Measurements from ENCODE around the gene SRRT. TPM values are rescaled to one million over a fixed set of nuclear protein-coding genes. Genes with fewer than 3 reads are reported as not detected.

The SRRT gene
- total RNA-seq, 1 donor from 2014 or later: 60.4 TPM

Small RNAs within 50 kb of the gene (microRNA-seq; reads per million reads assigned to microRNA genes)
- not detected for gene MIR6875

Small RNAs within 50 kb of the gene (small RNA-seq; reads per million reads assigned to genes)
- not detected for gene RN7SL549P
- not detected for gene RPS29P15

Other genes starting within 250 kb of the SRRT start
- gene TFR2, start 233.6 kb upstream of the SRRT start, total RNA-seq (ENCODE audit: low replicate concordance): 0.34 and 1.9 TPM in 2 replicates
- not detected in 2 replicates for gene ACTL6B, start 218.7 kb upstream of the SRRT start, total RNA-seq (ENCODE audit: low replicate concordance)
- gene GNB2, start 201.4 kb upstream of the SRRT start, total RNA-seq (ENCODE audit: low replicate concordance): 54.3 and 110 TPM in 2 replicates
- gene GIGYF1, start 180.9 kb upstream of the SRRT start, total RNA-seq (ENCODE audit: low replicate concordance): 24.2 and 64.5 TPM in 2 replicates
- 19.4 and 55.1 TPM in 2 replicates for gene POP7, start 169.0 kb upstream of the SRRT start, total RNA-seq (ENCODE audit: low replicate concordance)
- 0.09 and 0.58 TPM in 2 replicates for gene EPO, start 154.6 kb upstream of the SRRT start, total RNA-seq (ENCODE audit: low replicate concordance)
- gene ZAN, start 141.5 kb upstream of the SRRT start, total RNA-seq (ENCODE audit: low replicate concordance): 0.03 TPM in 1 of 2 replicates, not detected in the other
- gene EPHB4, start 47.6 kb upstream of the SRRT start, total RNA-seq (ENCODE audit: low replicate concordance): 66.5 and 106 TPM in 2 replicates
- gene SLC12A9, start 22.4 kb upstream of the SRRT start, total RNA-seq (ENCODE audit: low replicate concordance): 3.5 and 18.6 TPM in 2 replicates
- gene TRIP6, start 7.7 kb upstream of the SRRT start, total RNA-seq (ENCODE audit: low replicate concordance): 14.9 and 49.5 TPM in 2 replicates
- 4.0 TPM in 1 of 2 replicates, not detected in the other for gene UFSP1, start 14.6 kb downstream of the SRRT start, total RNA-seq (ENCODE audit: low replicate concordance)
- 0.90 TPM in 1 of 2 replicates, not detected in the other for gene ACHE, start 20.8 kb downstream of the SRRT start, total RNA-seq (ENCODE audit: low replicate concordance)
- gene MUC3A, start 74.4 kb downstream of the SRRT start, total RNA-seq (ENCODE audit: low replicate concordance): 0.15 and 0.80 TPM in 2 replicates
- gene MUC12, start 94.5 kb downstream of the SRRT start, total RNA-seq (ENCODE audit: low replicate concordance): 4.2 TPM in 1 of 2 replicates, not detected in the other
- gene MUC17, start 145.0 kb downstream of the SRRT start, total RNA-seq (ENCODE audit: low replicate concordance): under 0.01 TPM in 1 of 2 replicates, not detected in the other
- gene TRIM56, start 210.4 kb downstream of the SRRT start, total RNA-seq (ENCODE audit: low replicate concordance): 1.4 and 2.3 TPM in 2 replicates